ENCODE measurements around the gene FNDC1.

DNA sequence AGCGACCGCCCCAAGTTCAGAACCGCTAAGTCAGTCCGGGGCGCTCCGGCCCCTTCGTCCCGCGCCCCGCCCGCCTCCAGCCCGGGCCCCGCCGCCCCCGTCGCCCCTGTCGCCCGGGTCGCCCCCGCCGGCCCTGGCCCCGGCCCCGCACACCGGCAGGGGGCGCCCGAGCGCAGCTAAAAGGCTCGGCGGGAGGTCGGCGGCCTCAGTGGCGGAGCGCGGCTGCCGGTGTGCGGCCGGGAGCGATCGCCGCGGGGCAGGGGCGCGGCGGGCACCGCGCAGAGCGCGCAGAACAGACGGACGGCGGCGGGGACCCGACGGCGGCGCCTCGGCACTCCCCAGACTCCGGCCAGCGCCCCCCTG, at the start of gene FNDC1:
- TF ChIP-seq GATA2 (IDR thresholded peaks at IDR 0.05; ENCODE audit: low read depth, low read length) (no peak), GATA3 (IDR thresholded peaks at IDR 0.05; ENCODE audit: low read depth, low read length) (no peak)

All from SH-SY5Y (cell line).